NCI-H187 (cell line): ENCODE data around the gene ALG13.
"Not testable (repeated sequence)": the region's sequence is repeated elsewhere in the genome, so short reads cannot be mapped to it uniquely, and the experiment has no call there.

Experiments used
- DNase-seq, 2 experiments: peaks; one replicate each; lab custom pipeline; 2025; lab: John Stamatoyannopoulos, UW

ALG13 gene

DNA sequence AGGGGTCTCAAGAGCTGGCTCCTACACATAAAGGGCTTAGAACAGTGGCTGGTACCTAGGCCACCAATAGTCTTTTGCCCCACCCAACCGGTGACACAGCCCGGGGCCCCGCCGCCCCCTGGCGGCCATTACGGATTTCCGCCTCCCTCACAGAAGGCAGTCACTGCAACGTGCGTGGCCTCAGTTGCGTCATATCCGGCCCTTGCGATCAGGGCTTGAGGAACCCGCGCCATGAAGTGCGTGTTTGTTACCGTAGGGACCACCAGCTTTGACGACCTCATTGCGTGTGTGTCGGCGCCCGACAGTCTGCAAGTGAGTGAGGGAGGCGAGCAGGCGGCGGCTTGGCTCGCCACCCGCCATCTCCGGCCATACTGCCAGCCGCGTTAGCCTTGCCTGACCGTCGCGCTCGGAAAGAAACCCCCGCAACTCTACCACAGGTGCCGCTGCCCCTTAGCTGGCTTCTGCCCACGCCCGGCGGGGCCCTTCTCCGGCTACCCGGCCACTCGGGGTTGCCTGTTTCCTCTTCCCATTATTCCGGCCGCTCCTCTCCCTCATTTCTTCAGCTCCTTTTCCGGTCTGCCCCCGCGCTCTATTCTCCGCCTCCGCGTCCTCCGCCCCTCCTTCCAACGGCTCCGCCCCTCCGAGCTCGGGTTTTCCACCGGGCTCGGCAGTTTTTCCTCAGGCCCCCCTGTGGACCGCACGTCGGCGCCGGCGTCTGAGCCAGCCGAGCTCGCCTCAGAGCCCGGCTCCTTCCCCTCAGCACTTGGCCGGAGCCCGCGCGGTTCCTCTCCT, at the start of gene ALG13:
ALG13 (plus strand) TSS at position 183 of the 792 bp plus-strand sequence; CDS start at position 232, 49 bp downstream.
- peak; percentile 68 to 83 for DNase-seq

DNA sequence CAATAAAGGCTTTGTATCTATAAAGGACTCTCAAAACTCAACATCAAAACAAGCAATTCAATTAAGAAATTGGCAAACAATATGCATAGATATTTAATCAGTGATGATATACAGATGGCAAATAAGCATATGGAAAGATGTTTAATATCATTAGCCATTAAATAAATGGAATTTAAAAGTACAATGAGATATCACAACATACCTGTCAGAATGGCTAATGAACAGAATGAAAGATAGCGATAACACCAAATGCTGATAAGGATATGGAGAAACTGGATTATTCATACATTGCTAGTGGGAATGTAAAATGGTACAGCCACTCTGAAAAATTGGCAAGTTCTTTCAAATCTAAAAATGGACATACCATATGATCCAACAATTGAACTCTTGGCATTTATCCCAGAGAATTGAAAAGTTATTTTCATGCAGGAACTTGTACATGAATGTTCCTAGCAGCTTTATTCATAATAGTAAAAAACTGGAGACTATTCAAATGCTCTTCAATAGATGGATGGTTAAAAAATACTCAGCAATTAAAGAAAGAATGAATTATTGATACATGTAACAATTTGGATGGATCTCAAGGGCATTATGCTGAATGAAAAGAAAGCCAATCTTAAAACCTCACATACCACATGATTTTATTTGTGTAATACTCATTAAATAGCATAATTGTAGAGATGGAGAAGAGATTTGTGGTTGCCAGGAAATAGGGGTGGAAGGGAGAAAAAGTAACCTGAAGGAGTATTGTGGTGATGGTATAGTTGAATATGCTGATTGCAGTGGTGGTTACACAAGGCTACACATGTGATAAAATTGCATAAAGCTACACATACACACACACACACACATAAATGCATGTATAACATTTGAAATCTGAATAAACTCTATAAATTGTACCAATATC, 45.9 kb upstream of the ALG13 start:
- no peak for DNase-seq

DNA sequence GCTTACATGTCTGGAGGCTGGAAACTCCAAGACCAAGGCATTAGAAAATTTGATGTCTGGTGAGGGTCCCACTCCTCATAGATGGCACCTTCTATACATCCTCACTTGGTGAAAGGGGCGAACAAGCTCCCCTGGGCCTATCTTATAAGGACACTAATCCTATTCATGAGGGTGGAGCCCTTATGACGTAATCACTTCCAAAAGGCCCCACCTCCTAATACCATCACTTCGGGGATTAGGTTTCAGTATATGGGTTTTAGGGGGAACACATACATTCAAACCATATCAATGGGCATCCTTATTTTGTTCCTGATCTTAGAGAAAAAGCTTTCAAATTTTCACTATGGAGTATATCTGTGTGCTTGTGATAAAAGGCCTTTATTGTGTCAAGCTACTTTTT, 39.0 kb upstream of the ALG13 start:
- DNase-seq, result no peak

- not testable (repeated sequence) for DNase-seq
Measured at GRCh38 chrX:111645165-111645564, 35.8 kb upstream of the ALG13 start.

GRCh38 chrX:111645607-111646006, 35.4 kb upstream of the ALG13 start:
- DNase-seq, result no peak

DNA sequence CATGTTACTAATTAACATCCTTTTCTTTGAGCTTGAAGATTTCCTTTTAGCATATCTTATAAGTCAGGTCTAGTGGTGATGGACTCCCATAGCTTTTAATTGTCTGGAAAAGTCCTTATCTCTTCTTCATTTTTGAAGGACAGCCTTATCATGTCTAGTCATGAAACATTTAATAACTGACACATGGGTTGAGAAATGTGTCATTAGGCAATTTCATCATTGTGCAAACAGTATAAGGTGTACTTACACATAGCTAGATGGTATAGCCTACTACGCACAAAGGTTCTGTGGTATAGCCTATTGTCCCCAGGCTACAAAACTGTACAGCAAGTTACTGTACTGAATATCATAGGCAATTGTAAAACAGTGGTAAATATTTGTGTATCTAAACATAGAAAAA, 34.5 kb upstream of the ALG13 start:
- no peak for DNase-seq

DNA sequence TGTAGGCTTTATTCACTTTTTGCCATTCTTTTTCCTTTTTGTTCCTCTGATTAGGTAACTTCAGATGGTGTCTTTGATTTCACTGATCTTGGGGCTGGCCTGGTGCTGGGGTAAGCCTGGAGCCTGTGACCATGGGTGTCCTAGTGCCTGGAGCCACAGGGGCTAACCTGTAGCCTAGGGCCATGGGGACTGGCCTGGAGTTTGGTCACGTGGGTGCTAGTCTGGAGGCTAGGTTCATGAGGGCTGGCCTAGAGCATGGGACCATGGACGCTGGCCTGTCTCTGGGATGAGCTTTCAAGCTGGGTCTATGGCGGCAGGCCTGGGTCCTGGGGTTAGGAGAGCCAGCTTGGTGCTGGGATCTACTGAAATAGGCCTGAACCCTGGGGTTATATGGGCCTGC, 32.2 kb upstream of the ALG13 start:
- DNase-seq, result no peak

GRCh38 chrX:111649638-111650037, 31.3 kb upstream of the ALG13 start:
- DNase-seq, result no peak

GRCh38 chrX:111650845-111651244, 30.1 kb upstream of the ALG13 start:
- DNase-seq, result no peak

GRCh38 chrX:111652719-111653118, 28.3 kb upstream of the ALG13 start:
- DNase-seq, result no peak

- no peak for DNase-seq
Measured at GRCh38 chrX:111661241-111661640, 19.7 kb upstream of the ALG13 start.

GRCh38 chrX:111662292-111662691, 18.7 kb upstream of the ALG13 start:
- DNase-seq, result no peak

- no peak for DNase-seq
Measured at GRCh38 chrX:111671668-111672067, 9.3 kb upstream of the ALG13 start.

- no peak for DNase-seq
Measured at GRCh38 chrX:111687305-111687704, 6.3 kb downstream of the ALG13 start.

- DNase-seq, result no peak
Measured at GRCh38 chrX:111695297-111695880, 14.4 kb downstream of the ALG13 start.

DNA sequence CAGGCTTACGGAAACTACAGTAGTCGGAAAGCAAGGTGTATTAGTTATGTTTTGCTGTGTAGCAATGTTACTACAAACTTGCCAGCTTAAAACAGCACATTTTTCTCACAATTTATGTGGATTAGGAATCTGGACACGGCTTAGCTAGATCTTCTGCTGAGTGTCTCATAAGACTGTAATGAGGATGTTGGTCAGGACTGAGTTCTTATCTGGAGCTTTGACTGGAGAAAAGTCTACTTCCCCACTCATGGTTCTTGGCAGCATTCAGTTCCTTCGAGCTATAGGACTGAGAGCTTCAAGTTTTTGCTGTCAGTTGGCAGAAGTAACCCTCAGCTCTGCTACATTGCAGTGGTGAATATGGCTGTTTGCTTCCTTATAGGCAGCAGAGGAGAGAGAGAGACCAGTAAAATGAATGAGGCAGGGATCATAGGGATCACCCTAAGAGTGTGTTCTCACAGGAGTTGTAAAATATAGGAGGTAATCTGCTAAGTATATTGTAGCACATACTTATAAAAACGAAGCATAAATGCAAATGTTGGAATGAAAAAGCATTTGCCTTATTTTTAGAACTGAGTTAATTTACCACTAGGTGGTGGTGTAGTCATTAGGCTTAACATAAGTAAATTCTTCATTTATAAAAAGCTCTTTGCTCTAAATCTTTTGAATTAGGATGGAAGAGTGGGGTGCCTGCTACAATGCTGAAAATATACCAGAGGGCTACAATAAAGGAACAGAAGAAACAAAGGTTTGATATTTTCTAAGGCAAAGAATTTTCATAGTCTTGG, 38.6 kb downstream of the ALG13 start:
- no peak for DNase-seq

- DNase-seq, result no peak
Measured at GRCh38 chrX:111728096-111728495, 47.1 kb downstream of the ALG13 start.

GRCh38 chrX:111731351-111731750, 50.4 kb downstream of the ALG13 start:
- DNase-seq, result no peak

GRCh38 chrX:111736571-111736970, 55.6 kb downstream of the ALG13 start:
- no peak for DNase-seq

GRCh38 chrX:111742018-111742417, 61.0 kb downstream of the ALG13 start:
- DNase-seq, result no peak

DNA sequence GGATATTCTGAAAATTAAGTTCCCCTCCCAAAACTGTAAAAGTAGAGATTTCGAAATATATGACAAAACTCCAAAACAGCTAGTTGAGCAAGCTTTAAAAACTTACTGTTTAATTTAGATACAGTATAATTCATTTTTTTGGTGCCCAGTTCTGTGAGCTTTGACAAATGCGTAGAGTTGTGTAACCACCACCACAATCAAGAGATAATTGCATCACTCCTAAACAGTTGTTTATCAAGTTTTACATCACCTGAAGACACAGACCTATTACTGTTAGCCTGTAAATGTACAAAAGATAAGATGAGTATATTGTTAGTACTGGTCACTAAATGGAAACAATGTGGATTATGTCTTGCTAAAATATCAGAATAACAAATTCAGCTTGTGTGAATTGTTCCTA, 62.3 kb downstream of the ALG13 start:
- DNase-seq, result no peak

- no peak for DNase-seq
Measured at GRCh38 chrX:111756486-111756885, 75.5 kb downstream of the ALG13 start.
